HG03097 (cell line): ENCODE results near the gene RAI1.

Experiments
- ATAC-seq: cut with Tn5 transposase; IDR thresholded peaks from one replicate; pipeline ENCODE4 v1.9.1; 2021; ENCODE audit not compliant: unreplicated experiment, low FRiP score

Gene RAI1

GRCh38 chr17:17779015-17779611 is 97.9 kb downstream of the RAI1 start:
- ATAC-seq = no peak

DNA sequence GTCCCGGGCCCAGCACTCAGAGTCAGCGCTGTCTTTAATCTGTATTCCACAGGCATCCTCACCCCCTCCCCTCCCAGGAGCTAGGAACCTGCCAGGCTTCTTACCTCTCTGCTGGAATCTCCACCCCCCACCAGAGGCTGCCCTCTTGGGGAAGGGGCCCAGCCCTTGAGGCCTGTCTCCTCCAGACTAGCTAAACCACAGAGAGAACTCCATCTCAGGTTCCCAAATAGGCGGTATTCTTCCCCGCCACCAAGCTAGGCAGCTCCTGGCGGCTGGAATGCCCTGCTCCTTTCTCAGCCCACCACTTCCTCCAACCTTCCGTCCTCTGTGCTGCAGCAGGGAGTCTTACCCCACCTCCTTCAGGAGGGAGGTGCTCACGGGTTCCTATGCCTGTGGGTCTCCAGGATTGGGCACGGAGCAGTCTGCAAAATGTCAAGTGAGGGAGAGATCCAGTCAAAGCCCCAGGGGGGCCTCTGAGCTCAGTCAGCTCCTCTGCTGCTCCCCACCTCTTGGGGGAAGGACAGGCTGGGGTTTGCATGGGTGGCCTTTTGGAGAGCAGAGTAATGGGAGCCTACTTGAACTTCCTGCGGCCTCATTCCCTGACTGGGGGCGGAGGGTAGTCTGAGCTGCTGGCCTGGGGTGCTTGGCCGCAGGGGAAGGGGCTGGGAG is 99.8 kb downstream of the RAI1 start:
- ATAC-seq = no peak

DNA sequence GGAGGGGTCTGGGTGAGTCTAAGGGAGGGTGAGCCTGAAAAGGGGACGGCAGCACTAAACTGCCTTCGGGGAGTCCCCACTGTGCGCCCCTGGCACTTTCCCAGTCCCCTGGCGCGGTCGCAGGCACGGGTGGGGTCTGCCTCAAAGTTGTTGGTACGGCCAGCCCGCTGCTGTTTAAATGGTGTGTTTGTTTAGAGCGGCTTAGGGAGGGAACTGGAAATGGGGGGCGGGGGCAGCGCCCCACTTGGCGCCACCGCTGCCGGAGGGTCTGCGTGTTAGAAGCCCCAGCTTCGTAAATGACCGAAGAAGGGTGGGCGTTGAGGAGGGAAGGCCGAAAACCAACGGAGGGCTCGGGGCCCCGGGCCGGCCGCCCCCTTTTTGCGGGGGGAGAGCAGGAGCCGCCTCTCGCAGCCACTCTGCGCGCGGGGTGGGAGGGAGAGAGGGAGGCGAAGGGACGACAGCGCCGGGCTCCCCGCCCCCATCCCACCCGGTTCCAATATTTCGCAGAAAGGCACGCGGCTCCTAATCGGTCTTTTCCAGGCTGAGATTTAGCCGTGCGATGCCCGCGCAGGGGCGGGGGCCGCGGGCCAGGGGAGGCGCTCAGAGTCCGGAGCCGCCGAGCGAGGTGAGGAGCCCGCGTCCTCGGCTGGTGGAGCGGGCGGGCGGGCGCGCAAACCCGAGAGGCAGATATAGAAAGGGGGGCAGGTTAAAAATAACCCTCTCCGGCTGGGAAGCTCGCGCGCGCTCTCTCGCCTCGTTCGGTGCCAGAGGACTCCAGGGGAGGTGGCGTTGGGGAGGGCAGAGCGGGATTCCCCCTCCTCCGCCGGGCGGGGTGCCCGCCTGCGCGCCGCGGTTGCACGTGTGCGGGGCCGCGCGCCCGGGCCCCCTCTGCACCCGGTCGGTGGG is 100.6 kb downstream of the RAI1 start:
- no peak for ATAC-seq

- ATAC-seq = no peak
Measured at GRCh38 chr17:17782523-17783115, 101.4 kb downstream of the RAI1 start.

DNA sequence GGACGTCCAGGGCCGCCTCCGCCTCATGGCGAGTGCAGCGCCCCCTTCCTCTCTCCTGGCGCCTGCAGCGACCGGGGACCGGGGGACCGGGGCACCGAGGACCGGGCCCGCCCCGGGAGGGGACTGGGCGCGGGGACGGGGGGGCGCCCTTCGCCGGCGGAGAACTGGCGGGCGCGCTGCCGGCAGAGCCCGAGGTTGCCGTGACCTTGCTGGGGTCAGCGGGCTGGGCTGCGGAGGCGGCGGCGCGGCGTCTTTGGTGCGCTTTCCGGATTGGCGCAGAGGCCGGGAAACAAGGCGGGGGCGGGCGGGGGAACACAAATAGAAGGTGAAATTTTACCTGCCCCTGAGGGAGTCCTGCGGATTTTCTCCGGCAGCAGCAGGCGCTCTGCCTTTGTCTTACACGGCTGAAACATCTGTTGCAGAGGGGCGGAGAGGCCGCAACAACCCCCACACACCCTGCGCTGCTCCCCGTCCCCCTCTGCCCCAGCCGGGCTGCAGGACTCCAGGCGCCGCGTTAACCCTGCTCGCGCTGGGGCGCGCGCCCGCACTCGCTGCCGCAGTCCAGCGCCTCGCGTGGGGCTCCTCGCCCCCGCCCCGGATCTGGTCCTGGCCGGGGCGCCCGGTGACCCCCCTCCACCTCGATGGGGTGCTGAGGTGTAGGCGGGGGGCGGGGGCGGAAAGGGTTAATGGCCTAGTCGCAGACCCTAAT is 102.0 kb downstream of the RAI1 start:
- ATAC-seq = no peak

DNA sequence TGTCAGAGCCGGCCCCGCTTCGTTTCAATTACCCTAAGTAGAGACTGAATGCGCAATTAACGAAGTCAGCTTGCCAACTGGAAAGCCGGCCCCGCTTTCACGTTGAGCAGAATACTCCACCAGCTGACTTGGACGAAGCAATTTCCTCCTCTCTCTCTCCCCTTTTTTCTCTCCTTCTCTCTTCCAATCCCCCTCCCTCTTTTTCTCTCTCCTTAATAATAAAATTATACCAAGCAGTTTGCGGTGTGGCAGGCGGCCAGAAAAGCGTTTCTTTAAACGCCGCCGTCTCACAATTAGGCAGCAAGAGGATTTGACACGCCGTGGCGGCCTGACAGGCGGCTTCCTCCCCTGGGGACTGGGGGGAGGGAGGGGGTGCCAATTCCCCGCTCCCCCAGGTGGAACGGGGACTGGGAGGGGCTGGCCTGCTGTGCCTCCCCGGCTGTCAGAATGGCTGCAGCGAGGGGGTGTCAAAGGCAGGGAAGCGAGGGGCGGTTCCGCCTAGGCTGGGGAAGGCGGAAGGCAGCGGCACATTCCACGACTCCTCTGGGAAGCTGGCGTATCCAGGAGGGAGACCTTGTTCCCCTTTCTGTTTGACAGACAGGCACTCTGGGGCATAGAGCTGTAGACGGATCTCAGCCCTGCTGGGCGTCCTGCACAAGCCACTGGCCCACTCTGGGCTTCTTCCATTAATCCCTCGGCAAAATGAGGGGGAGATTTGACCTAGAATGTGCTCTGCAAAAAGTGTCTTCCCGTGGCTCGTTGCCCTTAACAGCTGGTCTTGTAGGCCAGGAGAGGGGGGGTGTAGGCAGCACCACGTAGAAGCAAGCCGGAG is 102.8 kb downstream of the RAI1 start:
- no peak for ATAC-seq

DNA sequence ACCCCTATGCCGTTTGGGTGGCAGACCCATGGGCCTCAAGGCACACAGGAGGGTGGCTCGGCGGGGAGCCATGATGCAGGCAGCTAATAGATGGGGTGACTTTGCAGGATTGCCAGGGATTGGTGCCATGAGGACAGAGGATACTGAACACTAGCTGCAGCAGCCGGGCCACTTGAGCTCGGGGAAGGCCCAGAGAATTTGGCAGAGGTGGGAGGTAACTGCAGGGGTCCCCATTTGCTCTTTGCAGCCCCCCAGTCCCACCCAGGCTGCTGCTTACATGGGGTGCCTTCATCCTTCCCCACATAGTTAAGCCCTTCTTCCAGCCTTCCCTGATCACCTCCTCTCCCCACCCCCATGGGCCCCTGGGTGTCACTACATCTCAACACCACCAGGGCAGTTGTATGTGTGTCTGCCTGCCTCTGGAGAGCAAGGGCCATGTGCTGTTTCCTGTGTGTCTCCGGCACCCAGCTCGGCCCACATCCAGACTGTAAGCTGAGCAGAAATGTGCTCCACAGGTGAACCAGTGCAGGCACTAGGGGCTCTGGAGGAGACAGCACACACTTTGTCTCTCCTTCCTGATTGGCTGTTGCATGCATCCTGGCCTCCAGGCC is 103.5 kb downstream of the RAI1 start:
- ATAC-seq = no peak

- ATAC-seq = no peak
Measured at GRCh38 chr17:17785407-17785806, 104.1 kb downstream of the RAI1 start.

DNA sequence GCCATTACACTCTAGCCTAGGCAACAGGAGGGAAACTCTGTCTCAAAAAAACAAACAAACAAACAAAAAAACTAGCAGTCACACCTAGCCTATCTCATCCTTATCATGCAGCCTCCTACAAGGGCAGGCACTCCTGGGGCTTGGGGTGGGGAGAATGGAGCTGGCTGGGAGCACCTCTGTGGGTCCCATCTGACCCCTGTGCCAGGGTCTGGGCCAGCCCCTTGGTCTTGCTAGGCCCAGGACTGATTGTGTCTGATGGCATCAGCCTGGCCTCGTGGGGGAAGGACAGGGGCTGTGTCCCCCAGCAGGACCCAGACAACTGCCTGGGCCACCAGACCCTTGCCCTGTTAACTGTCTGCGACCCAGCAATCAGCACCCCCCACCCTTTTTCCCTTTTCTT is 105.7 kb downstream of the RAI1 start:
- ATAC-seq = no peak

DNA sequence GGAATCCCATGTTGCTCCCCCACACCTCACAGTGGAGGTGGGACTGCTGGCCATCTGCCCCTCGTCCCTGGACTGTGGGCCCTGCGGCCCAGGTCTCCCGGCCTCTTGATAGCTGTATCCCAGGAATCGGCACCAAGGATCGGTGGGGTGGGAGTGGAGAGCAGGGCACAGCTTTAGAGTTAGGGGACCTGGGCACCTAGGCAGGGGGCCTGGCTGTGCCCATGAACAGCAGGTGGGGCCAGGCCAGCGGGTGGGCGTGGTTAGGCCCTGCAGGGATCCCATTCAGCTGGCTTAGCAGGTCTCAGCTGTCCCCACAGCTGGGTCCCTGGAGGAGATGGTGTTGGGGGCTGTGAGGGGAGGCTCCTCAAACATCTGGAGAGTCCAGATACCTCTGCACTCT is 106.3 kb downstream of the RAI1 start:
- no peak for ATAC-seq

GRCh38 chr17:17788967-17789366 is 107.7 kb downstream of the RAI1 start:
- ATAC-seq = no peak

GRCh38 chr17:17789410-17789809 is 108.2 kb downstream of the RAI1 start:
- ATAC-seq = no peak

DNA sequence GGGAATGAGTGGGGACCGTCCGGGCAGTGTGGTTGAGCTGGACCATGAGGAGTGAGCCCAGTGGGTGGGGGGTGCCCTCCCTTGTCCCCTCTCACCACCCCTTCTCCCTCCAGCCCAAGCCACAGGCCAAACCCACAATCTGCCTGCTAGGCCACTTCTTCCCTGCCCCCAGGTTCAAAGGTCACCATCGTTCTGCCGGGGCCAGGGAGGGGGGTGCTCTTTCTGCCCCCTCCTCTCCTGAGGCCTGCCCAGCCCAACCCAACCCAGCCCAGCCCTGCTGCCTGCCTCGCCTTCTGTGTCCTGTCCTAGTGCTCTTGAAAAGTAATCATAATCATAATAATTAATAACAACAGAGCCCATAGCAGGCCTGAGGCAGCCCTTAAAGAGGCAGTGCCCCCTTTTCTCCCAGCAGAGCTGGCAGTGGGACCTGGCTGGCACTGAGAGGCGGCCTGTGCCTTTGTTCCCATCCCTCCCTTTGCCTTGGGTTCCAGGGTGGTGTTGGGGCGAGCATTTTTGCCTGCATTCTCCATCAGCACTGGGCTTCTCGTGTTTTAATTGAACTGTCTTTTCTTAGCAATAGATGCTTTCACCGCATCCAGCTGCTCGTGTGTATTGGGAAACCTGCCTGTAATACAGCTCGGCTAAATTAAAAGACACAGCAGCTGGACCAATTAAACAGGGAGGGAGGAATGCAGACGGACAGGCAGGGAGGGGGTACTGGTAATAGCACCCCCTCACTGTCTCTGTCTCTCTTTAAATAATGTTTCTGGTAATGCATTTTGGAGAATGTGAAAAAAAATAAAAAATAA is 108.8 kb downstream of the RAI1 start:
- ATAC-seq = no peak

- no peak for ATAC-seq
Measured at GRCh38 chr17:17790637-17791464, 109.6 kb downstream of the RAI1 start.

GRCh38 chr17:17792037-17792550 is 110.8 kb downstream of the RAI1 start:
- ATAC-seq = no peak

GRCh38 chr17:17792551-17793377 is 111.5 kb downstream of the RAI1 start:
- no peak for ATAC-seq
